ENCODE results near the gene CENPP.

CENPP gene

DNA sequence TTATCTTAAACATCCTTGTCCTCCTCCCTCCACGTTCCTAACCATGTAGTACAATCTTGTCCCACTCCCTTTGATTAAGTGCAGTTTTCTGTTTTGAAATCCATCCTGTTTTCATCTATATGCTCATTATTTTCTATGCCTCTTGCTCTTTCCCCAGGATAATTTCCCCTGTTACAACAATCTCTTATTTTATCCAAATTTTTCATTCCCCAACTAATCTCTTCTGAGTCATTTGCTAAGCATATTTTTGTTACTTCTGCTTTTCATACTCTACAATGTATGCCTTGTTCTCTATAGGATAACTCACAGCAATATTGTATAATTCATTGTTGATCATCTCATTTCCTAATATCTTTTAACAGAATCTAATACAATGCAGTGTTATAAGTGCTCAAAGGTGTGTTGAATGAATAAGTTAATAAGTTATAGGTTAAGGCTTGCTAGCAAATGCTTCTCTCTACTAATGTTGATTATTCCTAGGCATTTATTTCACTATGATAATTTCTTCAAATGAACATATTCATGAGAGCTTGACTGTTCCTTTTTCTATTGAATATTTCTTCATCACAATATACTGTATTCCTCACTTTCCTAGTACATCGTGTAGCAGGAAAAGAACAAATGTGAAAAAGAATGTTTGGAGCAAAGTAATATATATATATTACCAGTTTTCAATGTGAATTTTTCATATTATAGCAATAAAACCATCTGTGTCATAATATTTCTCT lies 97.0 kb downstream of the CENPP start:
- DNase-seq (ENCODE audit: extremely low read depth in 1 of 2, low read depth in 1 of 2), result no peak

GRCh38 chr9:92423612-92424011 lies 97.9 kb downstream of the CENPP start:
- DNase-seq (ENCODE audit: extremely low read depth in 1 of 2, low read depth in 1 of 2), result no peak

DNA sequence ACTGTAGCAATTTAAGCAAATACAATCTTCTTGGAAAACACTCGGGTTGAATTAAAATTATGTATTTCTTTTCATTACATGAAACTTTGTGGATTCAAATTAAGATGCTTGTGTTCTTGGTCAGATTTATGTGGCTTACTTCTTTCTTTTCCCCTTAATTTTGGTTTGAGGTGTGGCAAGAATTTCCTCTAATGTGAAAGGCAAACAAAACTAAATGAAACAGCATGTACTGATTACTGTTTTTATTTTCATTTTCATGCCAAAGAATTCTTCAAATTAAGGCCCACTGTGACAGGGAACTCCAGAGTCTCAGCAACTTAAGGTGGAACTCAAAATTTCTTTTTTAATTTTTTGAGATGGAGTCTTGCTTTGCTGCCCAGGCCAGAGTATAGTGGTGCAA lies 98.6 kb downstream of the CENPP start, which contains the start of gene OMD:
OMD (minus strand) TSS at position 132 of the 400 bp plus-strand sequence. CDS start 6,913 bp downstream, outside the sequence.
- DNase-seq (ENCODE audit: extremely low read depth in 1 of 2, low read depth in 1 of 2), result no peak

GRCh38 chr9:92425474-92425873 lies 99.7 kb downstream of the CENPP start:
- DNase-seq (ENCODE audit: extremely low read depth in 1 of 2, low read depth in 1 of 2), result no peak

GRCh38 chr9:92426501-92427145 lies 100.9 kb downstream of the CENPP start:
- DNase-seq (ENCODE audit: extremely low read depth in 1 of 2, low read depth in 1 of 2), result no peak

DNA sequence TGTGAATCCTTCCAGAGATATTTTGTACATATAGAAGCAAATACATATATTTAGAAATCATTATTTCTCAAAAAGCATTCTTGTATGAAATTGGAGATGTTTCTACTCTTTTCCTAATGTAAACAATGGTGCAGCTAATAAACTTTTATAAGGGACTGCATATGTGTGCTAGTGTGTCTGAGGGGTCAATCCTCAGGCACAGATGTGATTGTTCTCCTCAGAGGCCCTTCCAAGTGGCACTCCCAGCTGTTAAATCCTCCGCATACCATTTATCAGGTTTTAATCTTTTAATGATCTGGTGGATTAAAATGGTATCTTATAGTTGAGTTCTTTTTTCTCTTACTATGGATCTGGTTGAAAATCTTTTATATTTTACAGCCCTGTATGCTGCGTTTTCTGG lies 104.1 kb downstream of the CENPP start:
- no peak for DNase-seq (ENCODE audit: extremely low read depth in 1 of 2, low read depth in 1 of 2)

- DNase-seq (ENCODE audit: extremely low read depth in 1 of 2, low read depth in 1 of 2), result no peak
Observed at GRCh38 chr9:92432350-92432749, 106.6 kb downstream of the CENPP start.

DNA sequence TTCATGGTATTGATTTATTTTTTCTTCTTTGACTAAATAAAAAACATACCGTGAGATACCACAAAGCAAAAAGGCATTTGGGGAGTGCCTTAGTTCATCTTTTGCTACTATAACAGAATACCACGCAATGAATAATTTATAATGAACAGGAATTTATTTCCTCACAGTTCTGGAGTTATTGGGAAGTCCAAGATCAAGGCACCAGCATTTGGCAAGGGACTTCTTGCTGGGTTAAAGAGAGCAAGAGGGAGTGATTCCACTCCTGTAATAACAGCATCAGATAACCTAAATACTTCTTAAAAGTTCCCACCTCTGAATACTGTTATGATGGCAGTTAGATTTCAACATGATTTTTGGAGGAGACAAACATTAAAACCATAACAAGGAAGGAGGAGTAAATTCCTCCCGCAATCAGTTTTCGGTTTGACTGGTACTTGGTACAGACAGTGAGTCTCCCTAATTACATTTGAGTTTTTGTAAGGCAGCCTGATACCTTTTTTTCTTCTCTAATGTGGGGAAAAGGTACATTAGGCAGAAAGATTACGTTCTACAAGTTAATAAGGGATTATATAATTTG lies 107.3 kb downstream of the CENPP start:
- no peak for DNase-seq (ENCODE audit: extremely low read depth in 1 of 2, low read depth in 1 of 2)

- DNase-seq (ENCODE audit: extremely low read depth in 1 of 2, low read depth in 1 of 2), result no peak
Observed at GRCh38 chr9:92435263-92435662, 109.5 kb downstream of the CENPP start.

DNA sequence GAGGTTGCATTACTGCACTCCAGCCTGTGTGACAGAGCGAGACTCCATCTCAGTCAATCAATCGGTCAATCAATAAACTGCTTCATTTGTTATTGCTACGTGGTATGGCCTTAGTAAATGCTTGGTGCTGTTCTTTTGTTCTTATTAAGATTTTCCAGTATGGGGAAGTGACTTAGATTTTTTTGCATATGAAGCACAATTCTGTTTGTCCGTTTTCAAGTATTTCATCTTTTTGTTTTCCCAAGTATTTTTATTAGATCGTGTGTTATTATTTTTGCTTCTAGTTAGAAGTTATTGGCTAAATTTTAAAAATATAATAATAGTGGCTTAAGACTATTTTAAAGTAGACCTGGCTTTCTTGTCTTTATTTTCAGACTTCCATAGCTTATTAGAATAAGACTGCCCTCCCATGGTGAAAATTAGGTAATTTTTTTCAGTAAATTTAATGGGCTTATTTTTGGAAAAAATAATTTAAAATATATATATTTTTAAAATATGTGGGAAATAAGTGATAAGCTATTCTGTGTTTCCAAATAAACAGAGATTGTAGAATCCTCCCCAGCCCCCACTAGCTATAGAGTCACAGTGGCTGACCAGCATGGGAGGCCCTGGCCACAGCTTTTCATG lies 113.3 kb downstream of the CENPP start:
- no peak for DNase-seq (ENCODE audit: extremely low read depth in 1 of 2, low read depth in 1 of 2)

GRCh38 chr9:92439921-92440750 lies 114.4 kb downstream of the CENPP start:
- no peak for DNase-seq (ENCODE audit: extremely low read depth in 1 of 2, low read depth in 1 of 2)

GRCh38 chr9:92440751-92441046 lies 114.9 kb downstream of the CENPP start:
- no peak for DNase-seq (ENCODE audit: extremely low read depth in 1 of 2, low read depth in 1 of 2)

DNA sequence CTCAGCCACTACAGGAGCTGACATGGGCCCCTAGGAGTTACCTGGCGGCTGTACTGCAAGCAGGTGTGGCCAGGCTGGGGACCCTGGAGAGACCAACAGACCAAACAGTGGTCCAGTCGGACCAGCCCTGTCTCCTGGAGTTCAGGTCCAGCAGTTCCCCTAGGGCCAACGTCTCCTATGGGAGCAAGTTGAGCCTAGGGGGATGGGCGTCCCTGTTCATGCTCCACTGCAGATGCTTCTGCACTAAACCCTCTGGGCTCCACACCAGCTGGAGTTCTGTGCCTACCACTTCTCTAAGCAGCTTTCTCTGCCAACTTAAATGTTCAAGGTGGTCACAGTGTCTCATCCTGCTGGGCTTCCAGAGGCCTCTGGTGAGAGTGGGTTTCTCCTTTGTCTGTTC lies 119.1 kb downstream of the CENPP start:
- DNase-seq (ENCODE audit: extremely low read depth in 1 of 2, low read depth in 1 of 2), result no peak

DNA sequence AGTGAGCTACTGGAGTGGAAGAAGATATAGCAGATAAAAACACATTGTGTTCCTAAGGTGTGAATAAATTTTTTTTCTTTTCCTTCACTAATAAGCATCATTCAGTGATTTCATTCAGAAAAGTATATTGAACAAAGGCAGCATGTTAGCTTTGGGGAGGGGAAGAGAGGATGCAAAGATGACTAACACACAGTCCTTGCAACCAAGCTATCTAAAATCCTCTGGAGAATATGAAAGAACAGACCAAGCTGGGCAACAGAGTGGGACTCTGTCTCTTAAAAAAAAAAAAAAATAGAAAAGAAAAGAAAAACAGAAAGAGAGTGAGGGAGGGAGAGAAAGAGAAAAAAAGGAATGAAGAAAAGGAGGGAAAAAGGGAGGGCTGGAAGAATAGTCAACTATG lies 120.8 kb downstream of the CENPP start:
- DNase-seq (ENCODE audit: extremely low read depth in 1 of 2, low read depth in 1 of 2), result no peak

GRCh38 chr9:92455217-92455616 lies 129.5 kb downstream of the CENPP start:
- no peak for DNase-seq (ENCODE audit: extremely low read depth in 1 of 2, low read depth in 1 of 2)

- no peak for DNase-seq (ENCODE audit: extremely low read depth in 1 of 2, low read depth in 1 of 2)
Observed at GRCh38 chr9:92457576-92457975, 131.8 kb downstream of the CENPP start.

GRCh38 chr9:92463387-92463786 lies 137.6 kb downstream of the CENPP start:
- no peak for DNase-seq (ENCODE audit: extremely low read depth in 1 of 2, low read depth in 1 of 2)

DNA sequence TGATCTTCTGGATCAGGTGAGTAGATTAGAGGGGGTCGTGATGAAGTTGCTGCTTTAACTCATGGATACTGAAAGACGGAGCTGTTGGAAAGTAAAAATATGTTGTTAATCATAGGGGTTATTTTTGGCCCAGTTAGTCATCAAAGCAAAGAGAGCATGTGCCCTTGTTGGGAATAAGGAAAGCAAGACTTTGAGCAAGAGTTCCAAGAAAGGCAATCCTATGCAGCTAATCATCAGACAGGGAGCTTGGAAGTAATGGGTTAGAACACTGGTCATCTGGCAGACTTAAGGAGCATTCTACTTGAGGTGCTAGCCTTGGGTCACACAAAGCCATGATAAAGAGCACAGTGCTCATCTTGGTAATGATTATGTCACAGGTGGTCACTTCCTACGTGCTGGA lies 138.2 kb downstream of the CENPP start:
- no peak for DNase-seq (ENCODE audit: extremely low read depth in 1 of 2, low read depth in 1 of 2)

- DNase-seq (ENCODE audit: extremely low read depth in 1 of 2, low read depth in 1 of 2), result no peak
Observed at GRCh38 chr9:92467041-92467440, 141.3 kb downstream of the CENPP start.

GRCh38 chr9:92467511-92467910 lies 141.8 kb downstream of the CENPP start:
- no peak for DNase-seq (ENCODE audit: extremely low read depth in 1 of 2, low read depth in 1 of 2)

DNA sequence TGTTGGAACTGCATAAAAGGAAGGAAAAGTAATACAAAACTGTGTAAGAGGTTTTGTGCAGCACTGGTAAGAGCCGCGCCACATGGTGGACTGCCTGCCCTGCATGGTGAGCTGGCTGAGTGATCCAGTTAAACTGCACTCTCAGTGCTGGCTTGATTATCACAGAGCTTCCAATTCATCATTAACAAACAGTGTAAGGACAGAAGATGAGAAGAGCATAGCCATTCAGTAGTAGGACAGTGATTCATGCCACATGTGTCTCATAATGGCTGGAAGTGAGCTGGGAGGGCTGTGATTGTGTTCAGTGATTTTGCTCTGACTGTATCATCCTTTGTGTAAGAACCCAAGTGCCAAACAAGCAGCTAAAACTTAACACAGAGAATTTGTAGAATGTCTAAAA lies 142.5 kb downstream of the CENPP start:
- DNase-seq (ENCODE audit: extremely low read depth in 1 of 2, low read depth in 1 of 2), result no peak
